Muscle layer of duodenum (tissue), 2 donors: ENCODE data around the gene TTLL11.

Experiments
- H3K27ac ChIP-seq: one replicate; pipeline ENCODE4 v1.7.0; 2013; ENCODE audit warnings: mild to moderate bottlenecking, low read length
- H3K27me3 ChIP-seq: one replicate; pipeline ENCODE4 v1.7.0; 2013; ENCODE audit warnings: low read depth, mild to moderate bottlenecking, control low read depth, low read length
- H3K36me3 ChIP-seq, 2 donors: one replicate each; pipeline ENCODE4 v1.7.0; 2013; ENCODE audit warnings: low read length in 2 of 2, control low read depth in 1 of 2, mild to moderate bottlenecking in 1 of 2; ENCODE audit not compliant: insufficient read depth in 2 of 2, control insufficient read depth in 1 of 2
- H3K4me1 ChIP-seq, 2 donors: one replicate each; pipeline ENCODE4 v1.7.0; 2013; ENCODE audit warnings: low read length in 2 of 2, mild to moderate bottlenecking in 2 of 2, control low read depth in 1 of 2, moderate library complexity in 1 of 2; ENCODE audit not compliant: insufficient read depth in 2 of 2, control insufficient read depth in 1 of 2
- H3K4me3 ChIP-seq, 2 donors: one replicate each; pipeline ENCODE4 v1.7.0; 2013; ENCODE audit warnings: low read length in 2 of 2, low read depth in 1 of 2, mild to moderate bottlenecking in 1 of 2
- H3K9me3 ChIP-seq, 2 donors: one replicate each; pipeline ENCODE4 v1.7.0; 2013; ENCODE audit warnings: low read length in 2 of 2, control low read depth in 1 of 2, mild to moderate bottlenecking in 1 of 2; ENCODE audit not compliant: control insufficient read depth in 1 of 2
- donor health status: healthy.

The TTLL11 gene

GRCh38 chr9:121852651-121853616, 240.2 kb downstream of the TTLL11 start:
- no peaks in the 10 kb centered on the region for H3K27me3 ChIP-seq
- peaks cover 0 to 10% of the 10 kb centered on the region in 2 donors for H3K36me3 ChIP-seq
- no peaks in the 10 kb centered on the region for H3K4me1 ChIP-seq
- H3K9me3 ChIP-seq, result peaks cover 0 to 7% of the 10 kb centered on the region in 2 donors
- H3K27ac ChIP-seq, result no peak overlapping the region
- no peak overlapping the region for H3K4me3 ChIP-seq

- no peaks in the 10 kb centered on the region for H3K27me3 ChIP-seq
- no peak overlapping the region for H3K4me3 ChIP-seq
- no peaks in the 10 kb centered on the region for H3K4me1 ChIP-seq
- H3K9me3 ChIP-seq, result peaks cover 0 to 7% of the 10 kb centered on the region in 2 donors
- H3K27ac ChIP-seq, result no peak overlapping the region
- H3K36me3 ChIP-seq, result peaks cover 0 to 10% of the 10 kb centered on the region in 2 donors
Observed at GRCh38 chr9:121852241-121852640, 240.9 kb downstream of the TTLL11 start.

- H3K4me1 ChIP-seq, result no peaks in the 10 kb centered on the region
- no peak overlapping the region for H3K27ac ChIP-seq
- peaks cover 0 to 10% of the 10 kb centered on the region in 2 donors for H3K36me3 ChIP-seq
- peaks cover 0 to 7% of the 10 kb centered on the region in 2 donors for H3K9me3 ChIP-seq
- no peaks in the 10 kb centered on the region for H3K27me3 ChIP-seq
- no peak overlapping the region for H3K4me3 ChIP-seq
Observed at GRCh38 chr9:121851641-121852091, 241.4 kb downstream of the TTLL11 start.

- Histone ChIP-seq H3K4me3 (no peak overlapping the region), H3K9me3 (peaks cover 0 to 7% of the 10 kb centered on the region in 2 donors), H3K27ac (no peak overlapping the region), H3K4me1 (no peaks in the 10 kb centered on the region), H3K36me3 (peaks cover 0 to 4% of the 10 kb centered on the region in 2 donors), H3K27me3 (no peaks in the 10 kb centered on the region)
Observed at GRCh38 chr9:121850366-121850765, 242.7 kb downstream of the TTLL11 start.

GRCh38 chr9:121849554-121849953, 243.6 kb downstream of the TTLL11 start:
- H3K27me3 ChIP-seq, result no peaks in the 10 kb centered on the region
- no peak overlapping the region for H3K4me3 ChIP-seq
- H3K9me3 ChIP-seq, result peaks cover 0 to 7% of the 10 kb centered on the region in 2 donors
- H3K36me3 ChIP-seq, result peaks cover 0 to 3% of the 10 kb centered on the region in 2 donors
- no peak overlapping the region for H3K27ac ChIP-seq
- no peaks in the 10 kb centered on the region for H3K4me1 ChIP-seq

GRCh38 chr9:121844562-121844961, 248.5 kb downstream of the TTLL11 start:
- Histone ChIP-seq H3K9me3 (peaks cover 0 to 5% of the 10 kb centered on the region in 2 donors), H3K4me3 (no peak overlapping the region), H3K36me3 (peaks cover 0 to 3% of the 10 kb centered on the region in 2 donors), H3K27me3 (no peaks in the 10 kb centered on the region), H3K4me1 (peaks cover 0 to 8% of the 10 kb centered on the region in 2 donors), H3K27ac (no peak overlapping the region)

- Histone ChIP-seq H3K27ac (no peak overlapping the region), H3K27me3 (no peaks in the 10 kb centered on the region), H3K4me3 (no peak overlapping the region), H3K9me3 (peaks cover 0 to 3% of the 10 kb centered on the region in 2 donors), H3K4me1 (peaks cover 0 to 8% of the 10 kb centered on the region in 2 donors), H3K36me3 (peaks cover 0 to 3% of the 10 kb centered on the region in 2 donors)
Observed at GRCh38 chr9:121844098-121844497, 249.0 kb downstream of the TTLL11 start.

- no peaks in the 10 kb centered on the region for H3K9me3 ChIP-seq
- H3K4me1 ChIP-seq, result peaks cover 0 to 13% of the 10 kb centered on the region in 2 donors
- H3K27me3 ChIP-seq, result no peaks in the 10 kb centered on the region
- H3K36me3 ChIP-seq, result no peaks in the 10 kb centered on the region
- no peak overlapping the region for H3K4me3 ChIP-seq
- no peak overlapping the region for H3K27ac ChIP-seq
Observed at GRCh38 chr9:121842612-121842978, 250.5 kb downstream of the TTLL11 start.

- Histone ChIP-seq H3K27me3 (no peaks in the 10 kb centered on the region), H3K9me3 (no peaks in the 10 kb centered on the region), H3K4me1 (peaks cover 0 to 13% of the 10 kb centered on the region in 2 donors), H3K27ac (no peak overlapping the region), H3K36me3 (no peaks in the 10 kb centered on the region), H3K4me3 (no peak overlapping the region)
Observed at GRCh38 chr9:121841771-121842611, 251.1 kb downstream of the TTLL11 start.

GRCh38 chr9:121840838-121841760, 252.0 kb downstream of the TTLL11 start:
- Histone ChIP-seq H3K27me3 (no peaks in the 10 kb centered on the region), H3K36me3 (no peaks in the 10 kb centered on the region), H3K4me1 (peaks cover 0 to 13% of the 10 kb centered on the region in 2 donors), H3K27ac (no peak overlapping the region), H3K4me3 (no peak overlapping the region), H3K9me3 (no peaks in the 10 kb centered on the region)
